ENCODE data around the gene CDC42.

Gene CDC42

GRCh38 chr1:22050330-22050729, 2.2 kb upstream of the CDC42 start:
- Mint-ChIP-seq H3K27ac (peak overlapping the region; percentile 43), H3K27me3 (no peaks in the 10 kb centered on the region), H3K4me1 (ENCODE audit: low read depth) (peaks cover 50% of the 10 kb centered on the region), H3K9me3 (ENCODE audit: low read depth) (no peaks in the 10 kb centered on the region), H3K36me3 (peaks cover 3% of the 10 kb centered on the region), H3K4me3 (no peak overlapping the region)

- peaks cover 4% of the 10 kb centered on the region for H3K36me3 Mint-ChIP-seq
- peaks cover 59% of the 10 kb centered on the region for H3K4me1 Mint-ChIP-seq (ENCODE audit: low read depth)
- H3K4me3 Mint-ChIP-seq, result peak overlapping the region; percentile 83
- no peaks in the 10 kb centered on the region for H3K27me3 Mint-ChIP-seq
- no peaks in the 10 kb centered on the region for H3K9me3 Mint-ChIP-seq (ENCODE audit: low read depth)
- H3K27ac Mint-ChIP-seq, result peak overlapping the region; percentile 91
These were observed 848 bp upstream of the CDC42 start for GRCh38 chr1:22051607-22052114.

- Mint-ChIP-seq H3K36me3 (peaks cover 4% of the 10 kb centered on the region), H3K27ac (peak overlapping the region; percentile 98), H3K27me3 (no peaks in the 10 kb centered on the region), H3K4me3 (peak overlapping the region; percentile 98), H3K4me1 (ENCODE audit: low read depth) (peaks cover 66% of the 10 kb centered on the region), H3K9me3 (ENCODE audit: low read depth) (no peaks in the 10 kb centered on the region)
These were observed 730 bp downstream of the CDC42 start for GRCh38 chr1:22053017-22053860.

- peaks cover 61% of the 10 kb centered on the region for H3K4me1 Mint-ChIP-seq (ENCODE audit: low read depth)
- no peaks in the 10 kb centered on the region for H3K27me3 Mint-ChIP-seq
- H3K9me3 Mint-ChIP-seq (ENCODE audit: low read depth), result no peaks in the 10 kb centered on the region
- H3K36me3 Mint-ChIP-seq, result peaks cover 4% of the 10 kb centered on the region
- peak overlapping the region; percentile 98 for H3K4me3 Mint-ChIP-seq
- H3K27ac Mint-ChIP-seq, result peak overlapping the region; percentile 98
These were observed 1.6 kb downstream of the CDC42 start for GRCh38 chr1:22053861-22054770.

GRCh38 chr1:22055463-22055862, 3.0 kb downstream of the CDC42 start:
- no peaks in the 10 kb centered on the region for H3K27me3 Mint-ChIP-seq
- H3K4me3 Mint-ChIP-seq, result peak overlapping the region; percentile 78
- H3K9me3 Mint-ChIP-seq (ENCODE audit: low read depth), result no peaks in the 10 kb centered on the region
- H3K36me3 Mint-ChIP-seq, result peaks cover 4% of the 10 kb centered on the region
- peaks cover 68% of the 10 kb centered on the region for H3K4me1 Mint-ChIP-seq (ENCODE audit: low read depth)
- H3K27ac Mint-ChIP-seq, result peak overlapping the region; percentile 85

- peak overlapping the region; percentile 85 for H3K27ac Mint-ChIP-seq
- H3K4me3 Mint-ChIP-seq, result peak overlapping the region; percentile 78
These were observed 3.5 kb downstream of the CDC42 start for GRCh38 chr1:22056043-22056442.

GRCh38 chr1:22056936-22057335, 4.4 kb downstream of the CDC42 start:
- Mint-ChIP-seq H3K27ac (peak overlapping the region; percentile 85), H3K36me3 (peaks cover 4% of the 10 kb centered on the region), H3K4me3 (peak overlapping the region; percentile 78), H3K9me3 (ENCODE audit: low read depth) (no peaks in the 10 kb centered on the region), H3K27me3 (no peaks in the 10 kb centered on the region), H3K4me1 (ENCODE audit: low read depth) (peaks cover 72% of the 10 kb centered on the region)

More at GRCh38 chr1:22056043-22056442, 3.5 kb downstream of the CDC42 start:
- H3K36me3 Mint-ChIP-seq, result peaks cover 4% of the 10 kb centered on the region
- H3K9me3 Mint-ChIP-seq (ENCODE audit: low read depth), result no peaks in the 10 kb centered on the region
- H3K27me3 Mint-ChIP-seq, result no peaks in the 10 kb centered on the region
- peaks cover 73% of the 10 kb centered on the region for H3K4me1 Mint-ChIP-seq (ENCODE audit: low read depth)

GRCh38 chr1:22057861-22058260, 5.4 kb downstream of the CDC42 start:
- H3K9me3 Mint-ChIP-seq (ENCODE audit: low read depth), result no peaks in the 10 kb centered on the region
- H3K4me3 Mint-ChIP-seq, result peak overlapping the region; percentile 35
- no peaks in the 10 kb centered on the region for H3K27me3 Mint-ChIP-seq
- H3K36me3 Mint-ChIP-seq, result peaks cover 4% of the 10 kb centered on the region
- peaks cover 78% of the 10 kb centered on the region for H3K4me1 Mint-ChIP-seq (ENCODE audit: low read depth)
- peak overlapping the region; percentile 86 for H3K27ac Mint-ChIP-seq

- H3K4me3 Mint-ChIP-seq, result peak overlapping the region; percentile 66
- H3K27ac Mint-ChIP-seq, result peak overlapping the region; percentile 87
- no peaks in the 10 kb centered on the region for H3K27me3 Mint-ChIP-seq
- peaks cover 86% of the 10 kb centered on the region for H3K4me1 Mint-ChIP-seq (ENCODE audit: low read depth)
- no peaks in the 10 kb centered on the region for H3K9me3 Mint-ChIP-seq (ENCODE audit: low read depth)
- peaks cover 5% of the 10 kb centered on the region for H3K36me3 Mint-ChIP-seq
These were observed 12.4 kb downstream of the CDC42 start for GRCh38 chr1:22064751-22065402.

GRCh38 chr1:22071511-22071910, 19.0 kb downstream of the CDC42 start:
- H3K9me3 Mint-ChIP-seq (ENCODE audit: low read depth), result no peaks in the 10 kb centered on the region
- peaks cover 81% of the 10 kb centered on the region for H3K4me1 Mint-ChIP-seq (ENCODE audit: low read depth)
- peak overlapping the region; percentile 62 for H3K4me3 Mint-ChIP-seq
- no peaks in the 10 kb centered on the region for H3K27me3 Mint-ChIP-seq
- H3K36me3 Mint-ChIP-seq, result peaks cover 10% of the 10 kb centered on the region
- H3K27ac Mint-ChIP-seq, result peak overlapping the region; percentile 70

GRCh38 chr1:22074803-22075202, 22.3 kb downstream of the CDC42 start:
- Mint-ChIP-seq H3K4me3 (peak overlapping the region; percentile 48), H3K36me3 (peaks cover 11% of the 10 kb centered on the region), H3K9me3 (ENCODE audit: low read depth) (no peaks in the 10 kb centered on the region), H3K27me3 (no peaks in the 10 kb centered on the region), H3K4me1 (ENCODE audit: low read depth) (peaks cover 87% of the 10 kb centered on the region), H3K27ac (peak overlapping the region; percentile 88)

- Mint-ChIP-seq H3K27me3 (no peaks in the 10 kb centered on the region), H3K9me3 (ENCODE audit: low read depth) (no peaks in the 10 kb centered on the region), H3K36me3 (peaks cover 7% of the 10 kb centered on the region), H3K27ac (peak overlapping the region; percentile 88), H3K4me3 (peak overlapping the region; percentile 63), H3K4me1 (ENCODE audit: low read depth) (peaks cover 90% of the 10 kb centered on the region)
These were observed 23.2 kb downstream of the CDC42 start for GRCh38 chr1:22075718-22076117.

- H3K9me3 Mint-ChIP-seq (ENCODE audit: low read depth), result no peaks in the 10 kb centered on the region
- peaks cover 7% of the 10 kb centered on the region for H3K36me3 Mint-ChIP-seq
- H3K4me1 Mint-ChIP-seq (ENCODE audit: low read depth), result peaks cover 92% of the 10 kb centered on the region
- H3K27ac Mint-ChIP-seq, result peak overlapping the region; percentile 88
- peak overlapping the region; percentile 71 for H3K4me3 Mint-ChIP-seq
- no peaks in the 10 kb centered on the region for H3K27me3 Mint-ChIP-seq
These were observed 23.8 kb downstream of the CDC42 start for GRCh38 chr1:22076346-22076745.

GRCh38 chr1:22077728-22078127, 25.2 kb downstream of the CDC42 start:
- Mint-ChIP-seq H3K4me3 (peak overlapping the region; percentile 35), H3K4me1 (ENCODE audit: low read depth) (peaks cover 90% of the 10 kb centered on the region), H3K27me3 (no peaks in the 10 kb centered on the region), H3K27ac (peak overlapping the region; percentile 80), H3K9me3 (ENCODE audit: low read depth) (no peaks in the 10 kb centered on the region), H3K36me3 (peaks cover 9% of the 10 kb centered on the region)

All from activated naive CD8-positive, alpha-beta T cell (primary cell).